AG08395 (cell line): ENCODE data around the gene FCHSD1.
A peak's percentile ranks its signal among the peaks of the same experiment; 100 is the strongest.

ENCODE experiments used
- DNase-seq: peaks from one replicate; pipeline ENCODE4 v3.0.0; 2012; ENCODE audit warnings: mixed read lengths, low spot score

The FCHSD1 gene

DNA sequence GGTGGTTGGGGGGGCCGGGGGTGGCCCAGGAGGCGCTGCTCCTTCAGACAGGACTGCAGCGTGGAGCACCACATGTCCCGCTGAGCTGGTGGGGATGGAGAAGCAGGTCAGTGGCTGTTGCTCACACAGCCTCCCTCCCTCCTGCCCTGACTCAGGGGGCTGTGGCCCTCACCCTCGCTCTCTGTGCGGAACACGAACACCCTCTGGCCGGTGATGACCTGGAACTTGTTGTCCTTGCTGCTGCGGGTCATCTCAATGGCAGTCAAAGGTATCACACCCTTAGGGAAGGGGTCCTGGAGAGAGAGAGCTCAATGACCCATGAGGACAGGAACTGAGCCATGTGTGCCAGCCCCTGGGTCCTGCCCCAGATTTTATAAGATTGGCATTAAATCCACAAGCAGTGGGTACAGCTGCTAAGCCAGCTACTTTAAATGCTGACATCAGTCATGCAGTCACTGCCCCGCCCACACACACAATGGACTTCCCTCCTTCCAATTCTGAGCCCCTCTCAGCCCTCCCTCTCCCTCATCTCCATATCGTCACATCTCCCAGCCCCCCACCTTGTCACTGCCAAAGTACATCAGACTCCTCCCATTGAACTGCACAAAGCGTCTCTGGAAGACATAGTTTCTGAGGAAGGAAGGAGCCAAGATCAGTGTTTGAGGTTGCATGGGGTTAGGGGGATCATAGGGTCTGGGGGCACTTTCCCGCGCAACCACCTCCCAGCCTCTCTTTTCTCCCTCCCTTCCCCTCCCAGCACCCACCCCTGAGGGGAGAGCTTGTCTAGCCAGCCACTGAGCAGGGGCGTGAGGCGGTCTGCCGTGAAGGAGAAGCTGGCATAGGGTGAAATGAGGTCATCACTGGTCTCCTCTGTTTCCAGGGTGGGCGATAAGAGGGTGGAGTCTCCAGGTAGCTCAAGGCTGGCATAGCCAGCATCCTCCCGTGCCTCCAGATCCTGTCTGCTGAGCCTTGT lies 21.9 kb upstream of the FCHSD1 start:
- DNase-seq: no peak

DNA sequence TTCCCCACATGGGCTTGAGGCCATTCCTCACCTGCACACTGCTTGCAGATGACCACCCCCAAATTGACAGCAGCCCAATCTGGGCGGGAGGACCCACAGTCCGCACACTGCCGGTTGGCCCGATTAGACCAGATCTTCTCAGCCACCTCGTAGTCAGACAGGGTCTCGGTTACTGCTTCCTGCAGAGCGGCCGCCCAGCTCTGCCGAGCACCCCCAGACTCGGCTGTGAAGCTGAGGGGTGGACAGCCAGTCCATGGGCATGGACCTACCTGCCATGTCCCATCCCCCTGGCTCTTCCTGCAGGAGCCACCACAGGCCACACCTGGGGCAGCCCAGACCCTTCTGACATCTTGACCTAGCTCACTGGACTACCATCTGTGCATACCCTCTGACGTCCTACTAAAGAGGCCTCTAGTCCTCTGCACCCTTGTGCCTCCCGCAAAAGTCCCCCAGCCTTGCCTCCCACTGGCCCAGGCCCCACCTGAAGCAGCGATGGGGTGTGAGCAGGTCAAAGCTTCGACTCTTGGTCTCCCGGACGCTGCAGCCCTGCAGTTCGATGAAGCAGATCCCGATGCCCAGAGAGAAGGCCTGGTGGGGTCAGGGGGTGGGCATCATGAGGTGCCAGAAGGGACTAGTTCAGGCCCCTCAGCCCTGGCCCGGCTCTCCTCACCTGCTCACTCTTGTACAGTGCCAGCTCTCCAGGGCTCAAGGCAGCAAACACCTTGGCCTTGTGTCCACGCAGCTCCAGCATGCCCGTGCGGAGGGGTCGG lies 21.0 kb upstream of the FCHSD1 start:
- DNase-seq: no peak

DNA sequence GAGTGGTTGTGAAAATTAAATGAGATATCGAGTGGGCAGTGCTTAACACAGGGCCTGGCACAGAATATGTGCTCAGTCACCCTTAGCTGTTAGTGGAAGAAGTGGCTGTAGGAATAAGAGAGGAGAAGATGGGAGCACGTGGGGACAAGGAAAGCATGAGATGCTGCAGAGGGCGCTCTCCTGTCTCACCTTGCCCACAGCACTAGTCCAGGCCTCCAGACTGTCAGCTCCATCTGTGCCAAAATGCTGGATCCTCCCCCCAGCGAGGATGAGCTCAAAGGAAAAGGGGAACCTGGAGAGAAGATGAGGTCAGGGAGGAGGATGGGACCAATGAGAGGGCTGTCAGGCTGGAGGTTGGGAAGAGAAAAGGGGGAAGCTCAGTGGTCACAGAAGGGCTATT lies 18.3 kb upstream of the FCHSD1 start:
- no peak for DNase-seq

DNA sequence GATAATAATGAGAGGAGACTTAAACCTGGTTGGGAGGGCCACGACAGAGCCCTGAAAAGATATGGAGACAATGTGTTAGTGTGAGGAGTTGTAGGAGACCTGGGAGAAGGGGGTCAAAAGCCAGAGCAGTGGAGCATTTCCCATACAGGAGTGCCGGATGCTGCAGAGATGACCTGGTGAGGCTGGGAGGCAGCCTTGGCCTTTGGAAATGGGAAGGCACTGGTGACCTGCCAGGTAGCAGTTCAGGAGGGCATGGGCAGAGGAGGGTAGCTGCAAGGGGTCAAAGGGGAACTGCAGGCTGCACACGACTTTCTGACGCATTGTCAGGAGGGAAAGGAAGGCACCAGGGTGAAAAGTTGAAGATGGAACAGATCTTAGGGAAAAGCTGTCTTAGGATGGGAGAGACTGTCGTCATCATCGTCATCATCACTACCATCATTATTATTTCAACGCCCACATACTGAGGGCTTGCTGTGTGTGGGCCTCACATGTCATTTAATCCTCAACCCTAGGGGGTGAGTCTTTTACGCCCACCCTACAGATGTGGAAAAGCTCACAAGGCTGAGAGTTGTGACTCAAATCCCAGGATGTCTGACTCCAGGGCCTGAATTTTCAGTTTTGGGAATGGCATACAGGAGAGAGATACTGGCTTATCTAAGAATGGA lies 17.5 kb upstream of the FCHSD1 start:
- DNase-seq: no peak

DNA sequence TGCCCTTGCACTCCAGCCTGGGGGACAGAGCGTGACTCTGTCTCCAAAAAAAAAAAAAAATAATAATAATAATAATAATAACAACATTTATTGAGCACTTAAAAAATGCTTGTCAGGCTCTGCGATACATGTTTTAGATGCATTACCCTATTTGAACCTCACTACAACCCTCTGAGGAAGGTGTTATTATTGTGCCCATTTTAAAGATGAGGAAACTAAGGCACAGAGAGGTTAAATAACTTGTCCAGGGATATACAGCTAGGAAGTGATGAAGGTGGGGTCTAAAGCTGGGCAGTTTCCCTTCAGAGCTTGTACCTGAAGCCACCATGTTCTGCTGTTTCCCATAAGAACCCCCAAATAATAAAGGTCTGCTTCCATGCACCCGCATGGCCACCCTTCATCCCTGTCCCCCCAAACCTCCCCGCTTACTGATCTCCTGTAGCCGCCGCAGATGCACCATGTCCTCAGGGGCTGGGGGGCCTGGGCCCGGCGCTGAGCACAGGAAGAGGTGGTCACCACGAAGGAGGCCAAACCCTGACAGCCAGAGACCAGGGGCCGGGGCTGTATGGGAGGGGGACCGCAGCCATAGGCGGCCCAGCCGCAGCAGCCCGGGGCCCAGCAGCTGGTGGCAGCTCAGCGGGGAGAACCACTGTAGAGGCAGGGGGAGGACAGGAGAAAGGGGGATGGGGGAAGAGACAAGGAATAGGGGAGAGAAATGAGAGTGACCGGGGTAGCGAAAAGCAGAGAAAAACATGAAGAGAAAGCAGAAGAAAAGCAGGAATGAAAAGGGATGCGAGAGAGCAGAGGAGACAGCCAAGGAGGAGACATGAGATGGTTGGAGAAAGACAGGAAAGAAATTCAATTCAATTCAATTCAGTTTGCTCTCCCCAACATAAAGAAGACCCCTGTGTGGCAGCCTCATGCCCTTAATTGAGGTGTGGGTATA lies 15.1 kb upstream of the FCHSD1 start:
- DNase-seq: no peak

- peak; percentile 84 for DNase-seq
Measured at GRCh38 chr5:141664733-141665461, 13.7 kb upstream of the FCHSD1 start.

GRCh38 chr5:141663506-141663905 lies 12.3 kb upstream of the FCHSD1 start:
- DNase-seq: no peak

DNA sequence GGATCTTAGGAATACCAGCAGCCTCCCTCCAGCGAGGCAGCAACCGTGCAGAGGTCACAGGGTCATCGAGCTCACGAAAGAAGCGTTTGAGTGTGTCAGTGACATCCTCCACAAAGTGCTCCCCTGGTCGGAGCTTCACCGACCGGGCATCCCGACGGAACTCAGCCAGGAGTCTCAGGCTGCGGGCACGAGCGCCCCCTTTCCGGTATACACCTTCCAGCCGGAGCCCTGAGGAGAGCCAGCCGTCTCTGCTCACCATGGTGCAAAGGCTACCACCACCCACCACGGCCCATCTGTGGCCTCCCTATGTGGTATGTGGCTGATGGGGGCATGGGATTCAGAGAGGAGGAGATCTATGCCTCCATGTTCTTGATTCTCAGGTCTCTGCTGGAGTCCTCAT lies 10.8 kb upstream of the FCHSD1 start:
- no peak for DNase-seq

DNA sequence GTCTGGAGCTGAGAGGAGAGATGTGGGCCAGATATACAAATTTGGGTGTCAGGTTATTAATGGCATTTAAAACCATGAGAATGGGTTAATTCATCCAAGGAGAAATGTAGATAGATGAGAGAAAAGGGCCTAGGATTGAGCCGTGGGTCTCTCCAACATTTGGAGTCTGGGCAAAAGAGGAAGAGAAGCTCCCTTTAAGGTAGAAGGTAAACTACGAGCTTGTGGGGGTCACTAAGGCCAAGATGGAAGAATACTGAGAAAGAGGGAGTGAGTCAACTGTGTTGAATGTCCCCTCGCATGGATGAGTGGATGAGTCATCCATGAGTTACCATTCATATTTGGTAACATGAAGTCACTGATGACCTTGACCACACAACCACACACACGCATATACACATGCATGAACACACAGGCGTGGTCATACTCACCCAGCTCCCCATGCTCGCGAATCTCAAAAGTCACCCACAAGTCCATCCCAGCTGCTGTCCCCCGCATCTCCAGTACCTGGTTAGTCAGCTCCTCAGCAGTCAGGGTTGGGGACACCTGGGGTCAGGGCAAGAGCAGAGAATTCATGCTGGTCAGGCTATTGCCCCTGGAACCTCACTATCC lies 6.8 kb upstream of the FCHSD1 start:
- DNase-seq: peak; percentile 85

DNA sequence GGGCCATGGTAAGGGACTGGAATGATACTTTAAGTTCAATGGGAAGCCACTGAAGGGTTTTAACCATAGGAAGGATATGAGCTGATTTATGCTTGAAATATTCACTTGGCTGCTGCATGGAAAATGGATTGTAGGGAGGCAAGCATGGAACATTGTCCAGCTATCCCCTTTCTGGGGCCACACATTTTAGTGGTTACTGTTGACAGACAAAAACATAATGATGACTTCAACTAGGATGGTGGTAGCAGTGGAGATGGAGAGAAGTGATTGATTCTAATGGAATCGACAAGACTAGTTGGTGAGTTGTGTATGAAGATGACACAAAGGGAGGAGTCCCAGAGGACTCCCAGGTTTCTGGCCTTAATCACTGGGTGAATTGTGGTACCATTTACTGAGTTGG lies 6.2 kb upstream of the FCHSD1 start:
- DNase-seq: no peak

GRCh38 chr5:141656396-141656795 lies 5.2 kb upstream of the FCHSD1 start:
- no peak for DNase-seq

- no peak for DNase-seq
Measured at GRCh38 chr5:141655020-141655419, 3.8 kb upstream of the FCHSD1 start.

GRCh38 chr5:141654298-141654697 lies 3.1 kb upstream of the FCHSD1 start:
- DNase-seq: peak; percentile 91

GRCh38 chr5:141651728-141652105 lies 499 bp upstream of the FCHSD1 start:
- DNase-seq: no peak

DNA sequence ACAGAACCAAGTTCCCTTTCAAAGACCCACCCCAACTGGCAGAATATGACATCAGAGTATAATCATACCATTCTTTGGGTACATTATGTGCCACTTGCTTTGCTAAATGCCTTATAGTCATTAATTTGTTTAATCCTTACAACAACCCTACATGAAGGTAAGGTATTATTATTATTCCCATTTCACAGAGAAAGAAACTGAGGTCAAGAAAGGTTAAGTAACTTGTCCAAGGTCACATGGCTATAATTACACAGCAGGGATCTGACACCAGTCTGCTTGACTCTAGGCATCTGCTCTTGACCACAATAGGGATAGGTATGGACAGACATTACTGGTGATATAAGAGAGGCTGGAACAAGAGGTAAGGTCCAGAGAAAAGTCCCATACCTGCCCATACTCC lies 1.2 kb downstream of the FCHSD1 start:
- no peak for DNase-seq

GRCh38 chr5:141649056-141649688 lies 2.0 kb downstream of the FCHSD1 start:
- no peak for DNase-seq

DNA sequence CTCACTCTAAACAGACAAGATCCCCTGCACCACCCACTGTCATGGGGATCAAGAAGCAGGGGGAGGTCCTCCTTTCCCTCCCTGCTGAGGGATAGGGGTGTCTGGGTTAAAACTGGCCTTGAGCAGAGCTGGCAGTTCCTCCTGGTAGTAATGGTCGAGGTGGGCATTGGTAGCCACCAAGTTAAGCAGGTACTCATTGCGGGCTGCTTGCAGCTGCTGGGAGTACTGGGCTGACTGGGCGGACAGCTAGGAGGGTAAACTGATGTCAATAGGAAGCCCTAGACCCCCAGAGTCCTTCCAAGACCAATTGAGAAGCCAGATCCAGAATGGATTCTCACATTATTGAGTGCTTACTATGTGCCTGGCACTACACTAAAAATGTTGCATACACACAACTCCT lies 3.4 kb downstream of the FCHSD1 start:
- DNase-seq: no peak

GRCh38 chr5:141647242-141647641 lies 4.0 kb downstream of the FCHSD1 start:
- DNase-seq: no peak

GRCh38 chr5:141646026-141646425 lies 5.2 kb downstream of the FCHSD1 start:
- DNase-seq: no peak
